Putamen (tissue), 1 donor: ENCODE measurements around the gene ARHGEF12.

Experiments used
- DNase-seq: peaks from one replicate; pipeline ENCODE4 v3.0.0-alpha.2; 2016; ENCODE audit warnings: low spot score

The ARHGEF12 gene

DNA sequence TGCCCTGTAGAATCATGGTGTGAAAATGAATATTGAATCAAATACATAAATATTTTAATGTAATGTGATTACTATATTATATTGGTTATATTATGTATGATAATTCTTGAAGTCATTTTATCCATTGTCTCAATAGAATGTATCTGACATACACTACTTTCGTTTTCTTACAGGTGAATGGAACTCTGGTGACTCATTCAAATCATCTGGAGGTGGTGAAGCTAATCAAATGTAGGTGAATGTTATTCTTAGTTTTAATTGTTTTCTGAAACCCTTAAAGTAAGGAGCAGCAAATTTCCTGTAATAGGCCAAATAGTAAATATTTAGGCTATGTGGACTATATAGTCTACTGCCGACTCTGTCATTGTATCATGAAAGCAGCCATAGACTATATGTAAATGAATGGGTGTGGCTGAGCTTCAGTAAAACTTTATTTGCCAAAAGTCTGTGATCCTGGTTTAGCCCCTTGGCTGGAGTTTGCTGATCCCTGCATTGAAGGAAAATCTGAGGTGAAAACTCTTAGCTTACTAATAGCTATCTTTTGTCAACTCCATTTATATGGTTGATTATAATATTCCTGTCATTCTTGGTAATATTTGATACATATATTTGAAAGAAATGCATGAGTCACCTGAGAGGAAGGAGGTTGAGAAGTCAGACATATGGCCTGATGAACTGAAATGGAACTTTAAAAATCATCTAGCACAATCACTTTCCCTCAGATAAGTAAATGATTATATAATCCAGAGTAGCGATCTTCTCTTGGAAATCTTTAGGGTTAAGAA is 88.2 kb downstream of the ARHGEF12 start:
- peak; percentile 16 for DNase-seq

DNA sequence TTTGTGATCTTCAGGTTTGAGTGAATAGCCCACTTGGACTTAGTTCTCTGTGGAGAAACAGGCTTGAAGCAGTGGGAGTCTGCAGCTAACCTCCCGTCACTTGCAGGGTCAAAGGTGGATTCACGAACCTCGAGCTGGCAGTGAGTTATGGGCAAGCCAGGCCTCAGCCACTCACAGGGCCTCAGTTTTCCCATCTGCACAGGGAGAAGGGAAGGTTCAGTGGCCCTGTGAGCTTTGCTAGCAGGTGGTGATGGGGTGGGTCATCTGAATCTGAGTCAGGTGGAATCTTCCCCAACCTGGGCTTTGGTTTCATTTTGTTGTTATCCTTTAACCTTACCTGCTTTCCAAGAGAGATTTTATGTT is 88.7 kb downstream of the ARHGEF12 start:
- no peak for DNase-seq

DNA sequence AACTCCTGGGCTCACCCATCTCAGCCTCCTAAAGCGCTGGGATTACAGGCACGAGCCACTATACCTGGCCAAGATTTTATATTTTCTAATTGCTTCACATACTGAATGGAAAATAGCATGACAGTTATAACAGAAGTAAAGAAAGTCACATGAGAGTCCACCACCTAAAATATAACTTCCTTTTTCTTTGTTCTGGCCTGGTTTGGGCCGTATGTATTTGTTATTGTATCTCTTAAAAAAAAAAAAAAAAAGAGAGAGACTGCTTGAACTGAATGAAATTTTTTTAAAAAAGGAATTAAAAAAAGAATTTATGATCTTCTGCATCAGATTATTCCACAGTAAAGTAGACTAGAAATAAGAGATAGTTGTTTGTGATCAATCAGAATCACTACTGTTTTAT is 89.3 kb downstream of the ARHGEF12 start:
- no peak for DNase-seq

DNA sequence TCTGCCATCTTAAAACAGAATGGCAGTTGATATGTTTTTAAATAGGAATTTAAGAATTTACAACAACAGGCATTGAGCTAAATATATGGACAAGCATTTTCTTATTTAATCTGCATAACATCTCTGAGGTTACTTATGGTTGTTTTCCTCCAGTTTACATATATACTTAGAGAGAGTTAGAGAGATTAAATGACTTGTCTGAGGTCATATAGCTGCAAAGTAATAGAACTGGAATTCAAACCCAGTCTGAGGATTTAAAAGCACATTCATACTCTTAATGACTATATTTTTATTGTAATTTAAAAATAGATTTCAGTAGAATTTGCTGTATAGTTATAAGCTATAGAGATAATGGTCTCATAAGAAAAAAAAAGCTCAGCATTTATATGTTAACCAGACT is 93.9 kb downstream of the ARHGEF12 start:
- no peak for DNase-seq

DNA sequence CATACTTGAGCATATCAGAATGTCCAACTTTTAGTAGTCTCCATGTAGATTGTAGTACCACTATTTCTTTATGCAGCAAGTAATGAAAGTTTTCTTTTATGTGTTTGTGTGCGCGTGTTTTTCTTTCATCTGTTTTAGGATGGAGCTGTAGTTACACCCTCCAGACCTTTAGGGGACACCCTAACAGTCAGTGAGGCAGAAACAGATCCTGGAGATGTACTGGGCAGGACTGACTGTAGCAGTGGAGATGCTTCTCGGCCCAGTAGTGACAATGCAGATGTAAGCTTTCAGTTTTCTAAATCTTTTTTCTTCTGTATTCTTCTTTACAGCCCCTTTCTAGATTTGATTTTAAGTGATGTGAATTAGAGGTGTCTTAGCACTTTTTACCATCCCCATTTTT is 95.4 kb downstream of the ARHGEF12 start:
- no peak for DNase-seq

DNA sequence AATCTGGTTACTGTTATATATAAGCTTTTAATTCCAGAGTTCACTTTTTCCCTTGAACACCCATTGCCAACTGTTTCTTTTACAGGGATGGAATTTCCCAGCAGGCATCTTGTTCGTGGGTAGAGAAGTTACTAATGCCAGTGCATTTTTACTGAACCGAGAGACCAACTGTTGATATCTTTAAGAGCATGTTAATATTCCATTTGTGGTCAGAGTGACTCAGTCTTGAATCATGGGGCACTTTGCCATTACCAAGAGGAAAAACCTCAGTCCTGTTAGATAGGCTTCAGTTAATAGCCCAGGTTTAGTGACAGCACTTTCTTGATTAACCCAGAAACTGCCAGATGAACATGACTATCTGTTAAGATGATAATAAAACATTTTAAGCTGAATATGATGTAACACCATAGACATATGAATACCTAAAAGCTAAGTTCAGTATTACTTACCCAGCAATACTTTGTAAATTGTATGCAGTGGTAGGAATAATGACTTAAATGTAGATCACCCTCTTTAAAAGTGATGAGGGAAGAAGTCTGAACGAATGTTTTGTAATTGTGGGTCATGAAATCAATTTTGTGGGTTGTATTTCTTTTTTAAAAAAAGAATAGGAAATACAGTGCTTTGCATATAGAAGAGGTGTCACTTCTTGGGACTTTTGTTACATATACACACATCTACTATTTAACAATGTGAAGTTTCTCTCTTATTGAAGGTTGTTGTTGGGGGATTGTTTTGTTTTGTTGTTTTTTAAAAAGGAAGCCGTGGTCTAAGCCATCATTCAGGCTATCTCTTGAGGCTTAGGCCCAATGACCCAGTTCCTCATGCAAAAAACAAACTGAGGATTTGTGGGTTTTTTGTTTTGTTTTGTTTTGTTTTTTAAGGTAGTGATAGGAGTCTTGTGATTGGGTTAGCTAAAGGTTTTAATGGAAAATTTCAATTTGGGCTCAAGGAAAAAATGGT is 96.1 kb downstream of the ARHGEF12 start:
- no peak for DNase-seq

DNA sequence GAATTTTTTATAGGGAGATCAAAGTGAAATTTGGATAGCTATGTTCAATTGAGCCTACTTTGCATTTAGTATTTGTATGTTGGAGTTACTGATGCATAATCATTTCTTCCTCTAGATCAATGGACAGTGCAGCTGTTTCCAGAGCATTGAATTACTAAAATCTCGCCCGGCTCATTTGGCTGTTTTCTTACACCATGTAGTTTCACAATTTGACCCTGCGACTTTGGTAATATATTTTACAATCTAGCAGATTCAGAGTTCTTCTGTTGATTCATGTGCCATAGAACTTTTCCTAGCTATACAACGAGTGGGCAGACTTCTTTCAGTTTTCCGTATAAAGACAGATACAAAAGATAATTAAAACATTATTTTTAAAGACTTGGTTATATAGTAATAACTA is 105.4 kb downstream of the ARHGEF12 start:
- no peak for DNase-seq

DNA sequence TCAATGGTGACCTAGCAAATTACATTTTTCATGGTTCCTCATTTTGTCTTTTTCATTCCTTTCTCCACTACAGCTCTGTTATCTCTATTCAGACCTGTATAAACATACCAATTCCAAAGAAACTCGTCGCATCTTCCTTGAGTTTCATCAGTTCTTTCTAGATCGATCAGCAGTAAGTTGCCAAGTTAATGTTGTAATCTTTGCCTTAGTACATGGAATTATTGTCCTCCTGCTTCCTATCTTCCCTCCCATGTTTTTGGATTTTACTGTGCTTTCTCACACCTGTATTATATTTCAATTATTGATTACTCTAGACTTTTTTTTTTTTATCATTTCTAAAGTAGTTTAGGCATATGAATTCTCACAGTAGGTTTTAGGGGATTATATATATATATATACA is 105.8 kb downstream of the ARHGEF12 start:
- DNase-seq: no peak

DNA sequence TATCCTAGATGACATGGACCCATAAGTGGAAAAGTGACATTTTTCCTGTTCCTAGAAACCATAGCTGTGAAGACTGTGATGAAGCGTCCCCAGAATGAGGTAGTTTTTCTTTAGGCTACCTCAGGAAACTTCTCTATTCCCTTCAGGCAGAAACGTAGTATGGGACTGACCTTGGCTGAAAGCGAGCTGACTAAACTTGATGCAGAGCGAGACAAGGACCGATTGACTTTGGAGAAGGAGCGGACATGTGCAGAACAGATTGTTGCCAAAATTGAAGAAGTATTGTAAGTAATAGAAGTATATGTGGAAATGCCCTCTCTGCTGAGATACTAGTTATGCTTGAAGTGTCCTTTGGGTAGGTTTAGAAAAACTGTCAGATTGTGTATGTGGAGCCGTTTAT is 110.6 kb downstream of the ARHGEF12 start:
- DNase-seq: no peak

DNA sequence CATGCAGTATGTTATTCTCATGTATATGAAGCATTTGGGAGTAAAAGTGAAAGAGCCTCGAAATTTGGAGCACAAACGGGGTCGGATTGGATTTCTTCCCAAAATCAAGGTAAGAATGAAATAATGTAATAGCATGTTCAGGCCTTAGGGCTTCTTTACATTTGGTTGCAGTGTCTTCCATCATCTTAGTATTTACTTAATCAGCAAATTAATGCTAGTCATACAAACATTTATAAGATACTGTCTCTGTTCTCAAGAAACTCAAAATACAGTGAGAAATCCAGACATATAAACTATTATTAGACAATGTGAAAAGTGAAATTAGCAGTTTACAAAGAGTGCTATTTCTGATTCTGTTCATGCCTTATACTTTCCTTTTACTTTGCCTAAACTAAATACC is 112.0 kb downstream of the ARHGEF12 start:
- no peak for DNase-seq

DNA sequence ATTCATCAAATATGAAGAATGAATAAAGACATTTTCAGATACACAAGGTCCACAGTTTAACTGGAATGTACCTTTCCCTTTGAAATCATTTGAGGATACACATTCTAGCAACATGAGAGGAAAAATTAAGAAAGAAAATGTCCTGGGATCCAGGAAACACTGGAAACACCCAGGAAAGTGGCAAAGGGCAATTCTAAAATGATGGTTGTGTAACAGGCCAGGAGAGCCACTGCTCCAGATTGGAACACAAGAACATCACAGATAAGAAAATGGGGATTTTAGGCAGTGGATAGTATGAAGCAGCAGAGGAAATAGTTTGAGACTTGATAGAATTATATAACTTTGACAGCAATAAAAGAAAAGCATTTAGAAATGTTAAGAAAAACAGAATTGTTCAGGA is 119.3 kb downstream of the ARHGEF12 start:
- DNase-seq: no peak

DNA sequence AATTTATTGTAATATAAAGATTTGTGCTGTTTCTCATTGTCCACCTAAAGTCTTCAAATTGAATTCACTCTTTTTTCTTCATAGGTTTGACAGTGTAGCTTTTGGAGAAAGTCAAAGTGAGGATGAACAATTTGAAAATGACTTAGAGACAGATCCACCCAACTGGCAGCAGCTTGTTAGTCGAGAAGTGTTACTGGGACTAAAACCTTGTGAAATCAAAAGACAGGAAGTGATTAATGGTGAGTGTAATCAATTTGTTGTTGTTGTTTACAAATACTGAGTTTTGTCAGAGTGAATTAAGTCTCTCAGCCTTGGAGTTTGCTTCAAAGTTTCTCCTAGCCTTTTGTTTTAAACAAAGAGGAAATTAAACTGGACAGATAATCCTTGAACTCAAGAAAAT is 121.8 kb downstream of the ARHGEF12 start:
- no peak for DNase-seq

DNA sequence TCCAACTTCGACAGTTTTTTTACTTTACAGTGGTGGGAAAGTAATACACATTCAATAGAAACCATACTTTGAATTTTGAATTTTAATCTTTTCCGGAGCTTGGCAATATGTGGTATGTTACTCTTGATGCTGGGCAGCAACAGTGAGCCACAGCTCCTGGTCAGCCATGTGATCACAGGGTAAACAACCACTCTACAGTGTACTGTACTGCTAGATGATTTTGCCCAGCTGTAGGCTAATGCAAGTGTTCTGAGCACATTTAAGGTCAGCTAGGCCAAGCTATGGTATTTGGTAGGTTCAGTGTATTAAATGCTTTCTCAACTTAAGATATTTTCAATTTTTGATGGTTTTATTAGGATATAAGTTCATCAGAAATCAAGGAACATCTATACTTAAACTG is 126.6 kb downstream of the ARHGEF12 start:
- no peak for DNase-seq

DNA sequence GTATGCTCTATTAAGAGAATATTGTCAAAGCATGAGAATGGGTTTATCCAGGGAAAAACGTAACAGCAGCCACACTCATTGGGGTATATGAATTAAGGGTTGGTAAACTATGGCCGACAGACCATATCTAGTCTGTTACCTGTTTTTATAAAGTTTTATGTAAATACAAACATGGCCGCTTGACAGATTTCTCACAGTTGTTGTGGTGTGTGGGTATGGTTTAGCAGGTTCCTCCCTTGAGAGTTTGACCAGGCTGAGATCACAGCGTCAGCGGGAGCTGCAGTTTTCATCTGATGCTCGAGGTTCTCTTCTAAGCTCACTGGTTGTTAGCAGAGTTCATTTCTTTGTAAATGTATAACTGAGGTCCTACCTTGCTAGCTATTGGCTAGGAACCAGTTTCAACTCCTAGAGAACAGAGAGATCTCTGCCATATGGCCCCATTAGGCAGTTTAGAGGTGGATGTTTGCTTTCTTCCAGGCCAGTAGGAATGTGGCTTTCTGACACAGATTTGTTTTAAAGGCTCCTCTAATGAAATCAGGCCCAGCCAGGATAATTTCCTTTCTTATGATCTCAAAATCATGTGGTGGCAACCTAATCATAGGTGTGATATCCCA is 129.8 kb downstream of the ARHGEF12 start:
- DNase-seq: no peak

DNA sequence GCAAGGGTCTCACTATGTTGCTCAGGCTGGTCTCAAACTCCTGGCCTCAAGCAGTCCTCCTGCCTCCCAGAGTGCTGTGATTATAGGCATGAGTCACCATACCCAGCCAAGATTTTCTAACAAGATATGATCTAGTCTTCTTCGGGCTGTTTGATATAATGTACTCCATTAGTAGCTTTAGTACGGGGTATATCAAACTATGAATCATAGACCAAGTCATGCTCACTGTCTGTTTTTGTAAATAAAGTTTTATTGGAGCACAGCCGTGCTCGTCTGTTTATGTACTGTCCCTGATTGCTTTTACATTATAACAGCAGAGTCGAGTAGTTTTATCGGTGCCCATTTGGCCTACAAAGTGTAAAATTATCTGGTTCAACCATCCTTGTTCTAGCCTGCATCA is 131.4 kb downstream of the ARHGEF12 start:
- no peak for DNase-seq

DNA sequence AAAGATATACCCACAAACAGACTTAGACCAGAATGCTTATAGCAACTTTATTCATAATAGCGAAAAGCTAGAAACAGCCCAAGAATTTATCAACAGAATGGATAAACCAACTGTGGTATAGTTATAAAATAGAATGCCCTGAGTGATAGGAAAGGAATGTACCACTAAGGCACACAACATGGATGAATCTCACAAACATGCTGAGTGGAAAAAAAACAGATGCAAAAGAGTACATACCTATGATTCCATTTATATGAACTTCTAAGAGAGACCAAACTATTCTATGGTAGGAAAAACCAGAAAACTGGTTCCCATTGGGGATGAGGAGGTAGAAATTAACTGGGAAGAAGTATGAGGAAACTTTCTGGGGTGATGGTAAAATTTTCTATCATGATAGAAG is 134.9 kb downstream of the ARHGEF12 start:
- DNase-seq: no peak

DNA sequence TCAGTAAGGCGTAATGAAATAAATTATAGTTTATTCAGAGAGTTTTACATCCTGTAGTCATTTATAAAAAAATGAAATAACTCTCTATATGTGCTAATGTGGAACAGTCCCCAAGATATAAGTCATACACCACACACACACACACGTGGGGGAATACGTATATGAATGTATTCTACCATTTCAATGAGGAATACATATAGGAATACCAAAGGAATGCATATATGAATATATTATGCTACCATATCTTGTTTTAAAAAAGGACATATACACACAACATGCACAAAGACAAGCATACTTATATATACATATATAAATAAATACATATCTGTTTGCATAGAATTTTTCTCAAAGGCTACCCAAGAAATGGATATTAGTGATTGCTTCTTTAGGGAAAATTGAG is 135.8 kb downstream of the ARHGEF12 start:
- DNase-seq: no peak

DNA sequence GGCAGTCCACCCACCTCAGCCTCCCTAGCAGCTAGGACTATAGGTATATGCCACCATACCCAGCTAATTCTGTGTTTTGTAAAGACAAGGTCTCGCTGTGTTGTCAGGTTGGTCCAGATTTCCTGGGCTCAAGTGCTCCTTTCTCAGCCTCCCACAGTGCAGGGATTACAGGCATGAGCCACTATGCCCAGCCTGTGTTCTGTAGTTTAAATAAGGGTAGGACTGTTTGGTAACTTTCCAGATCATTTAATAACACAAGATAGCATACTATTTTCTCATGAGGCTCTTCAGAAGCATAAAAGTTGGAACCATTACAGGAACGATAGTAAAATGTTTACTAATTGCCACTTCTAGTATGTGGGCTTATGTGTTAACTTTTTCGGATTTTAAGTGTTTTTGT is 137.3 kb downstream of the ARHGEF12 start:
- DNase-seq: no peak

DNA sequence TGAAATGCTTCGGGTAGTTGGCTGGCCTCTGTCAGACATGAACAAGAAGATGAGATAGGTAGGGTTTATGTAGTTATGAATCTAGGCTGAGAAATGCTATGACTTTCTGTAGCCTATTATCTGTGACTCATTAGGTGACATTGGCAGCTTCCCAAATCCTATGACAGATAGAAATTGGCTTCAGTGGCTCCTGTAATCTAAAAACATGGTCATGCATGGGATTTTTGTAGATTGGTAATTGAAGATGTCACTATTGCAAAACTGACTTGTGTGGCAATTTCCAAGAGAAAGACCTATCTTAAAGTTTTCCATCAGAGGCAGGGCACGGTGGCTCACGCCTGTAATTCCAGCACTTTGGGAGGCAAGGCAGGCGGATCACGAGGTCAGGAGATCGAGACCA is 145.9 kb downstream of the ARHGEF12 start:
- peak; percentile 18 for DNase-seq

DNA sequence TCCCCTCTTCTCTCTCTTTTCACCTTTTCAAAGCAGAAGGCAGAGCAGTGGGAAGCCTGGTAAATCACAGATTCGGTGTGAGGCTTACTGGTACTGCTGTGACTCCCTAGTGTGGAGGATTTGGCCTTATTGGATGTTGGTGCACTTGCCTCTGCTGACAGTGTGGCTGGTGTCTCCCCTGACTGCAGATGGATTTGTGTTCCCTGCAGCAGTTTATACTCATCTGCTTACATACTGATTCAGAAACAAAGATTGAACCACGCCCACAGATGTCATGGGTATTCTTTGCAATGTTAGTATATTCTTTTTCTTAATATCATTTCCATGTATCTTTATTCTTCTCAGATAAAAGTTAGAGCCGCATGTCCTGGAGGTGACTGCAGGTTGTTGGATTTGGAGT is 148.5 kb downstream of the ARHGEF12 start:
- DNase-seq: no peak

DNA sequence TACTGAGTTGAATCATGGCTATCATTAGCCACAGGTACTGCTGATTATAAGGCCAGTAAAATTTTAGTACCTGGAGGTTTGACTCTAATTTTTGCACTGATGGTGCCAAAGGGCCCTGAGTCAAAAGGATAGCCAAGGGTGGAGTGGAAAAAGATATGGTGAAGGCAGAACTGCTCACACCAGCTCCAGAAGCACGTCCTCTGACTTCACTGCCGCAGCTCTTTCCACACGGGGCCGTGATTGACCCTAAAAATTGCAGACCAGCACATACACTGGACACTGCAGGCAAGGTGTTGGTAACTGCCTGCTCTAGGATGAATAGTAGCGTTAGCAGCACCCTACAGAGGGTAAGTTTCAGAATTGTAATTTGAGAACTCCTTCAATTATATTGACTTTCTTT is 149.9 kb downstream of the ARHGEF12 start:
- DNase-seq: no peak

DNA sequence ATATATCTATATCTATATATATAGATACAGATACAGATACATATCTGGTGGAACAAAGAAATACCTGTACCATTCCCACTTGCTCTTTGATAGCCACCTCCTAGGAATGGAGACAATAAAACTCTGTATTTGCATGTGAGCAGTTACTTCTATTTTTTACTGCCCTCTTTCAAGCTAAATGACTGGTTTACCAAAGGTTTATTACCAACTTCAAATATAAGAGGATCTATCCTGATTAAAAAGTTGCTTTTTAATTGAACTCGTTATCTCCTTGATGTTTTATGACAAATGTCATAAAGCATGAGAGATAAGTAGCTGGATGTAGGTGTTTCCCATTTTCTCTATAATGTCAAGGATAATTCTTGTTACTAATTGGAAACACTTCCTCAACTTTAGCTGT is 153.6 kb downstream of the ARHGEF12 start:
- no peak for DNase-seq

DNA sequence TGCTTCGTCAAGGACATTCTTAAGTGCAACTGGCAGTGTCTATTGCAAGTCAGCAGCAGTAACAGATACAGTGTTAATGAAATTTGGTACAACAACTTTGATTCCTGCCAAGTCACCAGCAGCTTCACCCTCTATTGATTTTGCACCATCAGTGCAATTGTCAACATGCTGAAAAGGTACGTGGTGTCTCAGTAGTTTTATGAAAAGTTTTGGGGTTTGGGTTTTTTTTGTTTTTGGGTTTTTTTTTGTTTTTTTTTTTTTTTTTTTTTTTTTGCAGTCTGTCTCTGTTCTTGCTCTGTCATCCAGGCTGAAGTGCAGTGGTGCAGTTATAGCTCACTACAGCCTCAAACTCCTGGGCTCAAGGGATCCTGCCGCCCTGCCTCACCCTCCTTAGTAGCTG is 156.3 kb downstream of the ARHGEF12 start:
- DNase-seq: no peak
